OCI-LY1 (cell line): ENCODE data around the gene MSL3.

Experiments
- H2AFZ ChIP-seq: fragments of 200-600 bp; sonication (generic), shearing (Covaris generic); 2 replicates; pipeline ENCODE4 v1.6.0; 2014; ENCODE audit warnings: antibody characterized with exemption, mild to moderate bottlenecking, low read length
- H3F3A ChIP-seq: fragments of 200-600 bp; sonication (generic), shearing (Covaris generic); 2 replicates; pipeline ENCODE4 v1.6.0; 2014; ENCODE audit warnings: mild to moderate bottlenecking, antibody characterized with exemption, low read length, moderate library complexity; ENCODE audit not compliant: insufficient read depth
- H3K27ac ChIP-seq: fragments of 200-600 bp; sonication (generic); 2 replicates; pipeline ENCODE4 v1.5.1; 2014; ENCODE audit warnings: low read length, mixed run types, mild to moderate bottlenecking, low read depth; ENCODE audit not compliant: poor library complexity, severe bottlenecking
- H3K27me3 ChIP-seq: fragments of 200-600 bp; sonication (generic); 2 replicates; pipeline ENCODE4 v1.6.0; 2014; ENCODE audit warnings: antibody characterized with exemption, mild to moderate bottlenecking, low read length, moderate library complexity; ENCODE audit not compliant: insufficient read depth
- H3K36me3 ChIP-seq: fragments of 200-600 bp; sonication (generic); 2 replicates; pipeline ENCODE4 v1.6.1; 2014; ENCODE audit warnings: mild to moderate bottlenecking, antibody characterized with exemption, low read length, moderate library complexity, mixed read lengths; ENCODE audit not compliant: insufficient read depth
- H3K4me1 ChIP-seq: fragments of 200-600 bp; sonication (generic); 2 replicates; pipeline ENCODE4 v1.5.1; 2014; ENCODE audit warnings: mild to moderate bottlenecking, low read length, moderate library complexity; ENCODE audit not compliant: insufficient read depth, severe bottlenecking
- H3K4me2 ChIP-seq: fragments of 200-600 bp; sonication (generic), shearing (Covaris generic); 2 replicates; pipeline ENCODE4 v1.6.1; 2014; ENCODE audit warnings: low read length
- H3K4me3 ChIP-seq: fragments of 200-600 bp; sonication (generic); 2 replicates; pipeline ENCODE4 v1.5.1; 2014; ENCODE audit warnings: low read length, low read depth, mild to moderate bottlenecking, mixed read lengths; ENCODE audit not compliant: poor library complexity, severe bottlenecking
- H3K79me2 ChIP-seq: fragments of 200-600 bp; shearing (Covaris generic); 2 replicates; pipeline ENCODE4 v1.6.1; 2016; ENCODE audit warnings: mixed run types, low read length, mixed read lengths; ENCODE audit not compliant: insufficient read depth
- H3K9ac ChIP-seq: fragments of 200-600 bp; sonication (generic), shearing (Covaris generic); 2 replicates; pipeline ENCODE4 v1.6.1; 2014; ENCODE audit warnings: mild to moderate bottlenecking, low read length, mixed read lengths
- H3K9me2 ChIP-seq: fragments of 200-600 bp; sonication (generic), shearing (Covaris generic); 2 replicates; pipeline ENCODE4 v1.6.1; 2014; ENCODE audit warnings: low read depth, mild to moderate bottlenecking, low read length, mixed read lengths
- H3K9me3 ChIP-seq: fragments of 200-600 bp; shearing (Covaris generic); 2 replicates; pipeline ENCODE4 v1.6.1; 2014; ENCODE audit warnings: low read length, mixed read lengths
- H4K20me1 ChIP-seq: fragments of 200-600 bp; sonication (generic), shearing (Covaris generic); 2 replicates; pipeline ENCODE4 v1.6.0; 2016; ENCODE audit warnings: mild to moderate bottlenecking, low read length; ENCODE audit not compliant: insufficient read depth
- EZH2 ChIP-seq: fragments of 200-600 bp; sonication (generic), shearing (Covaris generic); IDR thresholded peaks from 2 replicates; pipeline ENCODE4 v1.8.0; 2017; ENCODE audit warnings: borderline replicate concordance, mixed run types, mild to moderate bottlenecking, antibody characterized with exemption, low read length, moderate library complexity, mixed read lengths
- TF ChIP-seq, protein P1 (sequence below): fragments of 200-600 bp; sonication (generic), shearing (Covaris generic); IDR thresholded peaks from 2 replicates; pipeline ENCODE4 v1.5.1; 2017; ENCODE audit warnings: mild to moderate bottlenecking, antibody characterized with exemption, low read length, moderate library complexity, mixed read lengths

Gene MSL3

DNA sequence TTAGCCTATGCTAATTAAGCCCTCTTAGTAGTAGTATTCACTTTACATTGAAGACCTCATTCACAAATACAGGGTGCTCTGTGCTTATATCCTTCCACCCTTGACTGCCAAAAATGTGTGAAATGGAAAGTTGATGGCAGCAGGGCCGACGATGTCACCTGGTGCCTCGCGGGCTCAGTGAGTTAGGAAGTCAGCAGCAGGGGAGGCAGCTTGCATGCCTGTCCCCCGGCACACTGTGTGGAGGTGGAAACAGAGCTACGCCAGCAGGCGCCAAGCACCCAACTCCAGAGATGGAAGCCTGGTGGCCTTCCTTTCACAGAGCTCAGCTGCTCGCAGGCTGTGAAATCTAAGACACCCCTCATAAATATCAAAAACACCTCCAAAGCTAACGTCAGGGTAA is 8.4 kb downstream of the MSL3 start:
- H3K36me3 ChIP-seq = peaks cover 69% of the 10 kb centered on the region

DNA sequence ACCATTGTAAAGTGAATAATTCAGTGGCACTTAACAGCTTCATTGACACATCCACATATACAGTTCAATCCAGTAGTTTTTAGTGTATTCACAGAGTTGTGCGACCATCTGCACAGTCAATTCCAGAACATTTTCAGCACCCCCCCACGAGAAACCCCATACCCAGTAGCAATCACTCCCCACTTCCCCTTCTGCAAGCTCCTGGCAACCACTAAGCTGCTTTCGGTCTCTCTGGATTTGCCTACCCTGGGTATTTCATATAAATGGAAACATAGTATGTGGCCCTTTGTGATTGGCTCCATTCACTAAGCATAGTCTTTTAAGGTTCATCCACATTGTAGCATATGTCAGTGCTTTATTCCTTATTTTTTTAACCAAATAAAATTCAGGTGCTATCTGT is 10.0 kb downstream of the MSL3 start:
- H3K9me3 ChIP-seq = no peaks in the 10 kb centered on the region
- peak overlapping the region; percentile 28 for H3K27ac ChIP-seq
- no peak overlapping the region for H3K4me3 ChIP-seq

More for the DNA sequence above, 8.4 kb downstream of the MSL3 start:
- Histone ChIP-seq H3K9me3 (no peaks in the 10 kb centered on the region), H3K27me3 (no peaks in the 10 kb centered on the region), H3K4me3 (no peak overlapping the region), H4K20me1 (no peaks in the 10 kb centered on the region), H2AFZ (no peak overlapping the region), H3K4me2 (no peak overlapping the region), H3K27ac (no peak overlapping the region), H3K79me2 (no peaks in the 10 kb centered on the region), H3K9ac (no peak overlapping the region), H3F3A (no peaks in the 10 kb centered on the region), H3K4me1 (peaks cover 9% of the 10 kb centered on the region), H3K9me2 (no peaks in the 10 kb centered on the region)
- TF ChIP-seq, protein P1, sequence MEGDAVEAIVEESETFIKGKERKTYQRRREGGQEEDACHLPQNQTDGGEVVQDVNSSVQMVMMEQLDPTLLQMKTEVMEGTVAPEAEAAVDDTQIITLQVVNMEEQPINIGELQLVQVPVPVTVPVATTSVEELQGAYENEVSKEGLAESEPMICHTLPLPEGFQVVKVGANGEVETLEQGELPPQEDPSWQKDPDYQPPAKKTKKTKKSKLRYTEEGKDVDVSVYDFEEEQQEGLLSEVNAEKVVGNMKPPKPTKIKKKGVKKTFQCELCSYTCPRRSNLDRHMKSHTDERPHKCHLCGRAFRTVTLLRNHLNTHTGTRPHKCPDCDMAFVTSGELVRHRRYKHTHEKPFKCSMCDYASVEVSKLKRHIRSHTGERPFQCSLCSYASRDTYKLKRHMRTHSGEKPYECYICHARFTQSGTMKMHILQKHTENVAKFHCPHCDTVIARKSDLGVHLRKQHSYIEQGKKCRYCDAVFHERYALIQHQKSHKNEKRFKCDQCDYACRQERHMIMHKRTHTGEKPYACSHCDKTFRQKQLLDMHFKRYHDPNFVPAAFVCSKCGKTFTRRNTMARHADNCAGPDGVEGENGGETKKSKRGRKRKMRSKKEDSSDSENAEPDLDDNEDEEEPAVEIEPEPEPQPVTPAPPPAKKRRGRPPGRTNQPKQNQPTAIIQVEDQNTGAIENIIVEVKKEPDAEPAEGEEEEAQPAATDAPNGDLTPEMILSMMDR = no peak
- TF ChIP-seq EZH2 = no peak

DNA sequence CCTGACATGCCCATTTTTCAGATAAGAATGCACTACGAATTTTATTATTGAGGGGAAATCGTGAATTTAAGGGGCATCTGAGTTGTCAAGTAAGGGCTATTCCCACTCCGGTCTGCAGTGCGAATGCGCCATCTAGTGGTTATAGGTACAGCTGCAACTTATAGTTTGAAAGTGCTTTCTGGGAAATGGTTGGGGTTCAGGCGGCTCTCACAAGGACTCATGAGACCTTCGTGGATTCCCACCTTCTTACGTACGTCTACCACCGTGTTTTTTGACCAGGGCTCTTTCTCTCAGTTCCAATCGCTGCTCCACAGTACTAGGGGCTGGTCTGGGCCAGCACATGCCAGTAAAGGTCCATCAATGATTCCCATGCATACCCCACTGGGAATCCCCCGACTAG is 12.3 kb downstream of the MSL3 start:
- Histone ChIP-seq H3K27me3 (no peaks in the 10 kb centered on the region), H3K4me3 (no peak overlapping the region), H3K9me2 (no peaks in the 10 kb centered on the region), H4K20me1 (no peaks in the 10 kb centered on the region), H3K79me2 (no peaks in the 10 kb centered on the region), H3F3A (no peaks in the 10 kb centered on the region), H3K36me3 (peaks cover 43% of the 10 kb centered on the region), H3K4me2 (no peak overlapping the region), H3K9me3 (no peaks in the 10 kb centered on the region), H3K9ac (no peak overlapping the region), H3K27ac (no peak overlapping the region), H2AFZ (no peak overlapping the region), H3K4me1 (peaks cover 9% of the 10 kb centered on the region)
- TF ChIP-seq, protein P1 = peak; percentile 65
- no peak for TF ChIP-seq EZH2

More for the DNA sequence above, 10.0 kb downstream of the MSL3 start:
- TF ChIP-seq, protein P1 = no peak
- TF ChIP-seq EZH2 = no peak
- Histone ChIP-seq H4K20me1 (no peaks in the 10 kb centered on the region), H3K4me1 (peaks cover 9% of the 10 kb centered on the region), H2AFZ (no peak overlapping the region), H3K79me2 (no peaks in the 10 kb centered on the region), H3K9me2 (no peaks in the 10 kb centered on the region), H3F3A (no peaks in the 10 kb centered on the region), H3K36me3 (peaks cover 58% of the 10 kb centered on the region), H3K27me3 (no peaks in the 10 kb centered on the region), H3K9ac (no peak overlapping the region), H3K4me2 (no peak overlapping the region)
